Stimulated activated CD4-positive, alpha-beta T cell treated with anti-CD3 and anti-CD28 coated beads, Interleukin-4, amount 100 ng/mL, for 48 hours (primary cell): ENCODE data around the gene LACTBL1.
A peak's percentile ranks its signal among the peaks of the same experiment; 100 is the strongest.

Experiments used
- DNase-seq, 2 donors: peaks; one replicate each; pipeline ENCODE4 v3.0.0-alpha.2; 2020; ENCODE audit warnings: low read depth in 2 of 2

The LACTBL1 gene

DNA sequence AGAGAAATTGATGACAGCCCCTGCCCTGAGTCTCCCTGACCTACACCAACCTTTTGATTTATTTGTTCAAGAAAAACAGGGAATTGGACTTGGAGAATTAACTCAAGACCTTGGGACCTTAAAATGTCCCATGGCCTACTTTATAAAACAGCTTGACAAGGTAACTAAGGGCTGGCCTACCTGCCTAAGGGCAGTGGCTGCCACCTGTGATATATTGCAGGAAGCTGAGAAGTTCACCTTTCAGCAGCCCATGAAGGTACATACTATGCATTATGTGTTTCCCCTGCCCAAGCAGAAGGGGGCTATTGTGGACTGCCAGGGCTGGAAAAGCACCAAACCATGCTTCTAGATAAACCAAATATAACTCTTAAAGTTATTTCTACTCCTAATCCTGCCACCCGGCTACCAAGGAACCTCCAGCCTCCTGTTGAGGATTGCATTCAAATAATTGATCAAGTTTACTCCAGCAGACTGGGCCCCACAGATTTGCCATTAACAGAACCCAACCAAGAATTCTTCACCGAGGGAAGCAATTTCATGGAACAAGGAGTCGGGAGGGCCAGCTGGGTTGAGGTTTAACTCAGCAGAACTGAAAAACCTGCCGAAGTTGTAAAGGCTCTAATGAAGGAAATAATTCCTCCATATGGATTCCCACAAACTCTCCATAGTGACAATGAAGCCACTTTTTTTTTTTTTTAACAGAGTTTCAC, 28.2 kb downstream of the LACTBL1 start:
- DNase-seq, result no peak

DNA sequence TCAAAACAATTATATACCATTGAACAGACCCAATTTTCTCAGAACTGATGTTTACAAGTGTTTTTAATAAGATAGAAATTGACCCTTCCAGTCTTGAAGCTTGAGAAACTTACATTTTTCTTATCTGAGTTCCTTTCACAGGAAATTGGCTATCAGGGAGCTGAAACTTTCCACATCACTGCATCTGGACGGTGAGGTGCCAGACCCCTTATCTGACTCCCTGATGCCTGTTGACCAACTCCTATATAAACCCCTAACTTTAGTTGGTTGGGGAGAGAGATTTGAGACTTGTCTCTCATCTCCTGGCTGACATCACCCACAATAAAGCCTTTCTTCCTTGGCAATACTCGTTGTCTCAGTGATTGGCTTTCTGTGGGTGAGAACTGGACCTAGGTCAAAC, 31.4 kb downstream of the LACTBL1 start:
- no peak for DNase-seq

DNA sequence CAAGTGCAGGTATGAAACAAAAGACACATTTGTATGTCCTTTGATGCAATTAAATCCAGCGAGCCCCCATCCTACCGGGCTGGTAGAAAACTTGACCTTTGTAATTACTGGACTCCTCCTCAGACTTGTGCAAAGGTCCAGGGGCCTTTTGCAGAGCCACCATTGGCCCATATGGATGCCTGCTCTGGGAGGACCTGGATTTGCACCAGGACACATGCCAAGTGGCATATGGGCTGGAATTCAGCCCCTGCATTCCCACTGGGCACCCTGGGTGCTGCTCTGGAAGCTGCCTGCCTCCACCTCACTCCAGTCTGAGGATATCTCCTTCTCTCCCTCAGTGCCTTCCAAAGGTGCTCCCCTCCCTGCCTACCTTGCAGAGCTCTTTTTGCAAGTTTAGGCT, 36.0 kb downstream of the LACTBL1 start:
- DNase-seq, result no peak

- no peak for DNase-seq
Measured at GRCh38 chr1:22935433-22935832, 37.2 kb downstream of the LACTBL1 start.

- DNase-seq, result no peak
Measured at GRCh38 chr1:22932803-22933470, 39.7 kb downstream of the LACTBL1 start.

DNA sequence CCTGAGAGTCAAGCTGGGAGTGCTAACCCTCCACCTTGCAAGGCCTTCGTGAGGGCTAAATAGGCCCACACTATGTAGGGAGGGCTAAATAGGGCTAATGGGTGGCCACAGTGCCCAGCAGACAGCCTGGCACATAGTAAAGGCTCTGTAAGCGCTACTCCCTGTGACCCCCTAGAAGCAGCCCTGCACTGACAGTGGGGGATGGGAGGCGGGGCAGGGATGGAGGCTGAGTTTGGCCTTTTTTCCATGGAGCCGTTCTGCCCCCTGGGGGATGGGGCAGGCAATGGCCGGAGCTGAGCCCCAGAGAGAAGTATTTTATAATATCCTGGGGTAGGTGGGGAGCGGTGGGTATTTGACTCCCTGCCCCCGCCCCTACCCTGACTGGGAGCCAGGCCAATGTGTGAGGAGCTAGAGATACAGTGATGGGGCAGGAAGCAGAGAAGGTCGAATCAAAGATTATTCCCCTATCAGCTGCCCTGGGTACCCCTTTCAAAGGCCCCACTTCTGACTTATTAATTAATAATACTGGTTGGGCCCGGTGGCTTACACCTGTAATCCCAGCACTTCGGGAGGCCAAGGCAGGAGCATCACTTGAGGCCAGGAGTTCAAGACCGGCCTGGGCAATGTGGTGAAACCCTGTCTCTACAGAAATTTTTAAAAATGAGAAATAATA, 42.3 kb downstream of the LACTBL1 start:
- peak; percentile 11 to 26 for DNase-seq

DNA sequence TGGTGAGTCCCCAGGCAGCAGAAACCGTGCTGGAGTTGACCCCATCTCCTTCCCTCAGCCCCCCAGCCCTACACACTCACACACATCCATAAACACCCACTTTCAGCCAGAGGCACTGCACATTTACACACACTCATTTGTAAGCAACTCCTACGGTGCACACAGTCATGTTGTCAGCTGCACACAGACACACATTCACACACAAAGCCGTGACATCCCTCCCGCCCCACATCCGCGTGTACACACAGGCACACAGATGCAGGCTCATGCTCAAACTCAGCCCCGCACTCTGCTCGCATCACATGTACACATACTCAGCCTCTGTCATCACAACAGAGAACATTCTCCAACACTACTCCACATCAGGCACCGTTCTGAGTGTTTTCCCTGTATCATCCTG, 47.6 kb downstream of the LACTBL1 start:
- no peak for DNase-seq

GRCh38 chr1:22922640-22923039, 50.0 kb downstream of the LACTBL1 start:
- DNase-seq, result no peak

DNA sequence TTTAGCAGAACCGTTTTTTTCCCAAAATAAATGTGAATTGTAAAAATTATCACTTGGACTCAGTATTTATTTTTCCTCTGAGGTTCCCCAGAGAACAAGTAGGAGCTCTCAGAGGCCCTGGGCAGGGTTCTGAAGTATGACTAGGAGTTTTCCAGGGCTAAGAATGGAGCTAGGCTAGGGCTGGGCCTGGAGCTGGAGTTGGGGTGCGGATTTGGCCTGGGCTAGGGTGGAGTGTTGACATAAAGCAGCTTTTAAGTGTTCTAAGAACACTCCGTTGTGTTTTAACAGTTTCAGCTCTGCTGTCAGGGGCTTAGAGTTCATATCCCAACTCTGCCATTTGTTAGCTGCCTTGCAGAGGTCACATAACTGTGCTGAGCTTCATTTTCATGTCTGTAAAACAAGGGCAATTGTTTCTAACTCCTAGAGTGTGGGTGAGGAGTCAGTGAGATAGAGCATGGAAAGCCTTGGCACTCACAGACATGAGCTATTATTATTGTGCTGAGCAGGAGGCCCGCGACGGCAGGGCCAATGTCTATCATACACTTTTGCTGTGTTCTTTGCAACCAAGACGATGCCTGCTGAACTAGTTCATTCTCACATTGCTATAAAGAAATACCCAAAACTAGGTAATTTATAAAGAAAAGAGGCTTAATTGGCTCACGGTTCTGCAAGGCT, 51.1 kb downstream of the LACTBL1 start:
- DNase-seq, result no peak

DNA sequence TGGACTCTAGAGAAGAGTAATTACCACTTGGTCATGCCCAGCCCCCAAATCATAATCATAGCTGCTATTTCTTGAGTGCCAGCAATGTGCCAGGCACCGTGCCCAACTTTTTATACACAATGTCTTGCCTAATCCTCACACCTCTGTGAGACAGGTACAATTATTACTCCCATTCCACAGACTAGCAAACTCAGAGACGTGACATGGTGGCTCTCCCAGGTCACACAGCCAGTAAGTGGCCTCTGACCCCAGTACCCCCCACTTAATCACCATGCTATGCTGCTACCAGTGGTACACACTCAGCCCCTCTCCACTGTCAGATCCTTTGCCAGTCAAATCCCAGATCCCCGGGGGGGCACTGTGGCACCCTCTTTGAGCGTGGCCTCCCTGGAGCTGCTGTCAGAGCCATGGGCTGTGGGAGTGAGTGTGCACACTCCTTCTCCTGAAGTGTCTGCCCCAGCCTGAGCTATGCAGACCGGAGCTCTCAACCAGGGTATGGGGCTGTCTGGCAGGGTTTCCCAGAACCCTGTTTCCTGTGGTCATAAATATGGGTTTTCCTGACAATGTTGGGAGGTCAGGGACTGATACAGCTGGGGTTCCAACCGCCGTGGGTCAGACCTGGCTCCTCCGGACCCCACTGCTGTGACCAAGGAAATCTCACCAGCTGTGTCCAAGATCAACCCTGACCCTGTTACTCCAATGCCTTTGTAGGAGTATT, 51.8 kb downstream of the LACTBL1 start:
- DNase-seq, result no peak

DNA sequence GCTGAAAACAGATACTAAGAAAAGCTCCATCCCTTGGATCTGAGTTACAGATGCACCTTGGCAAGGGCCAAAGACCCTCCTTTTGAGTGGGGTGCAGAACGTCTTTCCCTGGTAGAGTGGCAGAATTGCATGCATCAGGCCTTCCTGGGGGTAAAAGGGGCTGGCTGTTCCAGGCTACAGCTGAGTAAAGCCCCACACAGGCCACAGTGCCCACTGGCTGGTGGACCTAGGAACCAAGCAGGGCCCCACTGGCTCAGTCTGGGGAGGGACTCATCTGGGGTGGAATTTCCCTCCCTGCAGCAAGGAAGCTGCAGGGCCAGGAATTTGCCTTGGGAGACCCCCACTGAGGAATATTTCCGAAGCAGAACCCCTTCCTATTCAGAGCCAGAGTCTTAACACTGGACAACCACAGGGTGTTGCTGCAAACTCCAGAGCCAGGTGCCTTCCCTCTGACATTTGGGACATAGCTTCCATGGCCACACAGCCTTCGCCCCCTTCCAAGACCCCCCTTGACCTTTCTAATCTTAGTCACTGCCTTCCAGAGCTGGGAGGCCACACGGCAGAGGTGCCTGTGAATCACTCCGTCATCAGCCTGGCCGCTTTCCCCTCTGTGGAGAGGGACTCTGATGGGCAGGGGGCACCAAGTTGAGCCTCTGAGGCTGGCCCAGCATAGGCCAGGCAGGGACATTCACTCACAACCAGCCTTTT, 52.5 kb downstream of the LACTBL1 start:
- DNase-seq, result no peak

- DNase-seq, result no peak
Measured at GRCh38 chr1:22919341-22920025, 53.2 kb downstream of the LACTBL1 start.

GRCh38 chr1:22918644-22919043, 54.0 kb downstream of the LACTBL1 start:
- DNase-seq, result no peak

- DNase-seq, result no peak
Measured at GRCh38 chr1:22917989-22918388, 54.7 kb downstream of the LACTBL1 start.

GRCh38 chr1:22916471-22916820, 56.2 kb downstream of the LACTBL1 start:
- no peak for DNase-seq

DNA sequence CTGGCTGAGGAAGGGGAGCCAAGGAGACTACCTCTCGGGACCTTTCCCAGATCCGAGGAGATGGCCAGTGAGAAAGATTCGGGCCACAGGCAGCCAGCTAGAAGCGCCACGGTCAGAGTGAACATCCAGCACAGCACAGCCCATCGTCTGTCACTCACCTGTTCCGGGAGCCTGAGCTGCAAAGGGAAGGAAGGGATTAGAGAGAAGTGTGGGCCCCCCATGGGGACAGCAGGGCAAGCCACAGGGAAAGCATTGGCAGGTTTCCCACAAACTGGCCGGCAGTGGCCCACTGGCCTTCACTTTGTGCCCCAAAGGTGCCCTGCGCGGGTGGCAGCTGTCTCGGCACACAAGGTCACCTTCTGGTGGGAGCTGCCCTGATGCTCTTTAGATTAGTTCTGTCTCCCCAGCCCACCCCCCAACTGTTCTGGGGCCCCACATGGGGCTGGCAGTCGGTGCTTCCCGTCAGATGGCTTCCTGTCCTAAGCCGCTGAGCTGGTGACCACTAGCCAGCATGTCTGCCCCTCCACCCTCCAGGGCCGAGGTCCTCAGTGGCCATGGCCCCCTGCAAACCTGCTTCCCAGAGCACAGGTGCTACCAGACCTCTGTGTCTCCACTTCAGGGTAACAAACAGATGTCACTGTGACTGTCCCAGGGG, 56.7 kb downstream of the LACTBL1 start:
- DNase-seq, result no peak

- no peak for DNase-seq
Measured at GRCh38 chr1:22915231-22915630, 57.4 kb downstream of the LACTBL1 start.

GRCh38 chr1:22914633-22915217, 57.9 kb downstream of the LACTBL1 start:
- no peak for DNase-seq

GRCh38 chr1:22914156-22914555, 58.5 kb downstream of the LACTBL1 start:
- DNase-seq, result no peak
